Fibroblast of lung (primary cell): Measurements from ENCODE around the gene FUBP3. TPM values are rescaled to one million over a fixed set of nuclear protein-coding genes. Genes with fewer than 3 reads are reported as not detected.

Source experiments
- DNase-seq, 2 donors: peaks; one replicate each; pipeline versions ENCODE4 v3.0.0 to v3.0.0-alpha.2; 2010; ENCODE audit warnings: low read depth in 2 of 2
- H2AFZ ChIP-seq: 2 replicates; pipeline ENCODE4 v1.5.1; 2012; ENCODE audit warnings: low read length, control low read depth, inconsistent platforms
- H3K27ac ChIP-seq: 2 replicates; pipeline ENCODE4 v1.5.1; 2011; ENCODE audit warnings: low read length, control low read depth; ENCODE audit not compliant: insufficient read depth
- H3K27me3 ChIP-seq: 2 replicates; pipeline ENCODE4 v1.5.1; 2011; ENCODE audit warnings: mild to moderate bottlenecking, low read length; ENCODE audit not compliant: control insufficient read depth, insufficient read depth
- H3K36me3 ChIP-seq: 2 replicates; pipeline ENCODE4 v1.5.1; 2011; ENCODE audit warnings: low read length; ENCODE audit not compliant: control insufficient read depth, insufficient read depth
- H3K4me1 ChIP-seq: 2 replicates; pipeline ENCODE4 v1.5.1; 2011; ENCODE audit warnings: low read length; ENCODE audit not compliant: control insufficient read depth, insufficient read depth; ENCODE audit errors: extremely low read depth
- H3K4me2 ChIP-seq: 2 replicates; pipeline ENCODE4 v1.5.1; 2011; ENCODE audit warnings: low read length, control low read depth; ENCODE audit not compliant: insufficient read depth; ENCODE audit errors: extremely low read depth
- H3K4me3 ChIP-seq, 4 experiments: fragments of 200-600 bp in 1 of 4; sonication (generic) in 1 of 4; replicated peaks in 1 of 4; 2 replicates each; pipeline ENCODE4 v1.5.1; 2011 to 2016; ENCODE audit warnings: low read length in 4 of 4, low read depth in 3 of 4, mild to moderate bottlenecking in 3 of 4, control low read depth in 2 of 4, inconsistent platforms in 1 of 4, mixed read lengths in 1 of 4; ENCODE audit not compliant: insufficient read depth in 1 of 4; ENCODE audit errors: control extremely low read depth in 1 of 4
- H3K79me2 ChIP-seq: 2 replicates; pipeline ENCODE4 v1.5.1; 2012; ENCODE audit warnings: mild to moderate bottlenecking, low read length, inconsistent platforms; ENCODE audit not compliant: control insufficient read depth, insufficient read depth
- H3K9ac ChIP-seq: 2 replicates; pipeline ENCODE4 v1.5.1; 2011; ENCODE audit warnings: mild to moderate bottlenecking, low read length, control low read depth; ENCODE audit not compliant: insufficient read depth
- H3K9me3 ChIP-seq: 2 replicates; pipeline ENCODE4 v1.5.1; 2012; ENCODE audit warnings: low read depth, low read length; ENCODE audit not compliant: control insufficient read depth, insufficient read depth
- H4K20me1 ChIP-seq: 2 replicates; pipeline ENCODE4 v1.5.1; 2011; ENCODE audit warnings: low read length; ENCODE audit not compliant: control insufficient read depth, insufficient read depth; ENCODE audit errors: extremely low read depth
- CTCF ChIP-seq, 2 donors: IDR thresholded peaks in 1 of 2; conservative IDR thresholded peaks in 1 of 2; 1 replicate in 1 of 2; 2 replicates in 1 of 2; pipeline ENCODE4 v1.5.1; 2011 to 2012; ENCODE audit warnings: low read length in 2 of 2, control low read depth in 1 of 2, inconsistent platforms in 1 of 2, low read depth in 1 of 2, mild to moderate bottlenecking in 1 of 2
- EZH2 ChIP-seq: IDR thresholded peaks from 2 replicates; pipeline ENCODE4 v1.5.1; 2012; ENCODE audit warnings: low read length, control low read depth, mild to moderate bottlenecking; ENCODE audit errors: missing control alignments
- polyA plus RNA-seq, 2 donors: library from polyadenylated mRNA; depleted of rRNA in 1 of 2; stranded (reverse) in 1 of 2; unstranded in 1 of 2; fragments of >200 nt; gene quantifications; 2 replicates each; pipeline ENCODE4 v1.2.1, GENCODE V29; 2011 to 2012; ENCODE audit warnings: missing spikeins in 1 of 2
- total RNA-seq: library from RNA; depleted of rRNA; stranded (reverse); fragments of >200 nt; gene quantifications from 2 replicates; pipeline ENCODE4 v1.2.1, GENCODE V29; 2014

The FUBP3 gene
- total and polyA plus RNA-seq, 2 donors (not counting 1 experiment from before 2014, with no cell fraction given): 35.7 to 36.2 TPM

- TF ChIP-seq CTCF (conservative IDR thresholded peaks at IDR 0.05 in 1 of 2, IDR thresholded peaks at IDR 0.05 in 1 of 2; ENCODE audit: low read depth in 1 of 2, low read length in 2 of 2) (no peak), EZH2 (no peak)
These were observed 10.9 kb downstream of the FUBP3 start for GRCh38 chr9:130590305-130590704.

DNA sequence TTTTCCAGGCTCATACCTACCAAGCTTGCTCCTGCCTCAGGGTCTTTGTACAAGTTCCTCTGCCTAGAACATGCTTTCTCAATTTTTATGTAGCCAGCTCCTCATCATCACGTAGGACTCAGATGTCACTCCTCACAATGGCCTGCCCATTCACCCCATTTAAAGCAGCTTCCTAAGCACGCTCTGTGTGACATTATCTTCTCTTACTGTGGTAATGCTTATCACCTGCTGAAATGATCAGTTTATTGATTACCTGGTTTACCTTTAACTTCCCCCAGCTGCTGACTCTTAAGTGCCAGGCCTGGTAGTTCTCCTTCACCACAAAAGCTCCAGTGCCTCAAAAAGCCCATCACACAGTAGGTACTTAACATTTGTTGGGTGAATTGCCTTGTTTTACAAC lies 13.6 kb downstream of the FUBP3 start:
- no peaks in the 10 kb centered on the region for H3K27me3 ChIP-seq
- H3K4me2 ChIP-seq: no peak overlapping the region
- H3K9ac ChIP-seq: no peak overlapping the region
- peaks cover 1% of the 10 kb centered on the region for H3K36me3 ChIP-seq
- H3K4me3 ChIP-seq: no peak overlapping the region
- TF ChIP-seq EZH2 (no peak), CTCF (conservative IDR thresholded peaks at IDR 0.05 in 1 of 2, IDR thresholded peaks at IDR 0.05 in 1 of 2; ENCODE audit: low read depth in 1 of 2, low read length in 2 of 2) (no peak)
- no peak overlapping the region for H3K27ac ChIP-seq
- H2AFZ ChIP-seq: no peak overlapping the region
- H4K20me1 ChIP-seq: no peaks in the 10 kb centered on the region
- peaks cover 44% of the 10 kb centered on the region for H3K79me2 ChIP-seq
- DNase-seq: no peak
- H3K4me1 ChIP-seq: no peaks in the 10 kb centered on the region
- no peaks in the 10 kb centered on the region for H3K9me3 ChIP-seq

More at GRCh38 chr9:130590305-130590704, 10.9 kb downstream of the FUBP3 start:
- Histone ChIP-seq H3K79me2 (peaks cover 57% of the 10 kb centered on the region), H3K27ac (no peak overlapping the region), H4K20me1 (no peaks in the 10 kb centered on the region), H3K27me3 (no peaks in the 10 kb centered on the region), H3K4me3 (no peak overlapping the region), H2AFZ (no peak overlapping the region), H3K4me2 (no peak overlapping the region), H3K36me3 (no peaks in the 10 kb centered on the region), H3K9me3 (no peaks in the 10 kb centered on the region), H3K4me1 (no peaks in the 10 kb centered on the region), H3K9ac (no peak overlapping the region)
- no peak for DNase-seq

DNA sequence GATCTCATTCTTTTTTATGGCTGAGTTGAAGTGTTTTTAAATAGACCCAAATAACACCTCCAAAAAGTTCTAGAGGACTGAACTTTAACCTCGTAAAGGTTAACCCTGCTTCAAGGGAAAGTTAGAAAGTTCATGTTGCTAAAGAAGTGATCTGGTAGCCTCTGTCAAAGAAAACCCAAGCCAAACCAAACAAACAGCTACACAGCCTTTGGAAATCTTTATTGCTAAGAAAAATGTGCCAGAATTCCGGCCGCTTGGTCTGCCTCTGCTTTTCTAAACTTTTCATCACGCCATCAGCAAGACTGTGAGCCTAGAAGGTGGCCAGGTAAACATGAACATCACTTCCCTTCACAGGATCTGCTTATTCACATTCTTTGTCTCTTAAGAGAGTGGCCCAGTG lies 17.9 kb downstream of the FUBP3 start:
- peaks cover 15% of the 10 kb centered on the region for H3K79me2 ChIP-seq
- DNase-seq: no peak
- no peak overlapping the region for H3K4me3 ChIP-seq
- H3K4me2 ChIP-seq: no peak overlapping the region
- H3K9me3 ChIP-seq: no peaks in the 10 kb centered on the region
- H3K9ac ChIP-seq: no peak overlapping the region
- H3K27ac ChIP-seq: no peak overlapping the region
- TF ChIP-seq EZH2: no peak
- TF ChIP-seq CTCF (conservative IDR thresholded peaks at IDR 0.05 in 1 of 2, IDR thresholded peaks at IDR 0.05 in 1 of 2; ENCODE audit: low read depth in 1 of 2, low read length in 2 of 2): no peak
- H3K4me1 ChIP-seq: no peaks in the 10 kb centered on the region
- H3K36me3 ChIP-seq: peaks cover 3% of the 10 kb centered on the region
- no peaks in the 10 kb centered on the region for H3K27me3 ChIP-seq
- no peak overlapping the region for H2AFZ ChIP-seq
- H4K20me1 ChIP-seq: no peaks in the 10 kb centered on the region
